HEK293 (cell line): ENCODE results near the gene PPP1R27.

ENCODE experiments used
- CTCF ChIA-PET: fragments of 350-600 bp; formaldehyde crosslinking; extraction: SDS; loops from one replicate; lab custom pipeline; 2021; ENCODE audit warnings: antibody characterized with exemption; lab: Yijun Ruan, JAX
- POLR2A ChIA-PET: fragments of 300-600 bp; formaldehyde crosslinking; extraction: SDS; loops from one replicate; lab custom pipeline; 2020; ENCODE audit warnings: antibody characterized with exemption, inconsistent platforms; lab: Yijun Ruan, JAX
- H3K27ac ChIP-seq: fragments of 200-500 bp; sonication (Bioruptor generic); 2 replicates; pipeline ENCODE4 v1.5.1; 2014; ENCODE audit warnings: low read depth, low read length, control low read depth, inconsistent platforms; ENCODE audit errors: extremely low read depth
- H3K36me3 ChIP-seq, 2 experiments: fragments of 200-500 bp in 1 of 2; sonication (Bioruptor generic) in 1 of 2; 1 replicate in 1 of 2; 2 replicates in 1 of 2; pipeline ENCODE4 v1.5.1; 2014 to 2017; ENCODE audit warnings: inconsistent platforms in 2 of 2, low read length in 2 of 2; ENCODE audit not compliant: control insufficient read depth in 2 of 2, insufficient read depth in 1 of 2
- H3K4me1 ChIP-seq: fragments of 200-500 bp; sonication (Bioruptor generic); 2 replicates; pipeline ENCODE4 v1.5.1; 2014; ENCODE audit warnings: mild to moderate bottlenecking, low read length, inconsistent platforms; ENCODE audit not compliant: control insufficient read depth, insufficient read depth
- H3K4me3 ChIP-seq: 2 replicates; pipeline ENCODE4 v1.5.1; 2011; ENCODE audit warnings: low read depth, mild to moderate bottlenecking, control low read depth, low read length, moderate library complexity
- H3K9me3 ChIP-seq: fragments of 200-500 bp; sonication (Bioruptor generic); 2 replicates; pipeline ENCODE4 v1.5.1; 2014; ENCODE audit warnings: low read depth, low read length, inconsistent platforms; ENCODE audit not compliant: control insufficient read depth, insufficient read depth
- AEBP2 ChIP-seq: fragments of 450-650 bp; formaldehyde crosslinking; IDR thresholded peaks from 2 replicates; pipeline ENCODE4 v1.5.1; 2016; ENCODE audit warnings: missing biosample characterization, missing genetic modification characterization, borderline replicate concordance
- GLI4 ChIP-seq: fragments of 450-650 bp; formaldehyde crosslinking; IDR thresholded peaks from 2 replicates; pipeline ENCODE4 v1.5.1; 2016; ENCODE audit warnings: missing biosample characterization, missing genetic modification characterization
- KLF8 ChIP-seq: fragments of 450-650 bp; formaldehyde crosslinking; IDR thresholded peaks from 2 replicates; pipeline ENCODE4 v1.5.1; 2016; ENCODE audit warnings: missing biosample characterization, missing genetic modification characterization
- KLF9 ChIP-seq: fragments of 450-650 bp; formaldehyde crosslinking; IDR thresholded peaks from 2 replicates; pipeline ENCODE4 v1.5.1; 2016; ENCODE audit warnings: missing biosample characterization, missing genetic modification characterization, low read depth
- MYNN ChIP-seq: fragments of 450-650 bp; formaldehyde crosslinking; IDR thresholded peaks from 2 replicates; pipeline ENCODE4 v1.5.1; 2016; ENCODE audit warnings: missing biosample characterization, missing genetic modification characterization, borderline replicate concordance
- PRDM10 ChIP-seq: fragments of 450-650 bp; formaldehyde crosslinking; IDR thresholded peaks from 2 replicates; pipeline ENCODE4 v1.5.1; 2016; ENCODE audit warnings: missing biosample characterization, missing genetic modification characterization
- TCF7L2 ChIP-seq: IDR thresholded peaks from 2 replicates; pipeline ENCODE4 v1.6.1; 2011; ENCODE audit warnings: low read depth, mild to moderate bottlenecking, inconsistent platforms, low read length, moderate library complexity, borderline replicate concordance
- TSHZ1 ChIP-seq: fragments of 450-650 bp; formaldehyde crosslinking; IDR thresholded peaks from 2 replicates; pipeline ENCODE4 v1.5.1; 2016; ENCODE audit warnings: missing biosample characterization, missing genetic modification characterization, borderline replicate concordance
- ZNF18 ChIP-seq: fragments of 450-650 bp; formaldehyde crosslinking; IDR thresholded peaks from 2 replicates; pipeline ENCODE4 v1.5.1; 2016; ENCODE audit warnings: missing biosample characterization, missing genetic modification characterization
- ZNF221 ChIP-seq: fragments of 450-650 bp; formaldehyde crosslinking; IDR thresholded peaks from 2 replicates; pipeline ENCODE4 v1.5.1; 2017; ENCODE audit warnings: missing biosample characterization, missing genetic modification characterization, borderline replicate concordance
- ZNF26 ChIP-seq: fragments of 450-650 bp; formaldehyde crosslinking; IDR thresholded peaks from 2 replicates; pipeline ENCODE4 v1.5.1; 2016; ENCODE audit warnings: missing biosample characterization, missing genetic modification characterization
- ZNF311 ChIP-seq: fragments of 450-650 bp; formaldehyde crosslinking; IDR thresholded peaks from 2 replicates; pipeline ENCODE4 v1.5.1; 2017; ENCODE audit warnings: missing biosample characterization, missing genetic modification characterization, borderline replicate concordance
- ZNF510 ChIP-seq: fragments of 450-650 bp; formaldehyde crosslinking; IDR thresholded peaks from 2 replicates; pipeline ENCODE4 v1.5.1; 2018; ENCODE audit warnings: mild to moderate bottlenecking, missing genetic modification characterization, missing biosample characterization; ENCODE audit not compliant: insufficient replicate concordance
- ZNF513 ChIP-seq: fragments of 450-650 bp; IDR thresholded peaks from 2 replicates; pipeline ENCODE4 v1.5.1; 2018; ENCODE audit warnings: missing biosample characterization, missing genetic modification characterization
- ZNF585B ChIP-seq: fragments of 450-650 bp; formaldehyde crosslinking; IDR thresholded peaks from 2 replicates; pipeline ENCODE4 v1.5.1; 2016; ENCODE audit warnings: missing biosample characterization, missing genetic modification characterization

Gene PPP1R27

GRCh38 chr17:81851423-81851822 is 16.6 kb upstream of the PPP1R27 start (continued):
- TF ChIP-seq TSHZ1 (tag by site-specific recombination) (no peak), MYNN (no peak), KLF9 (tag by site-specific recombination) (no peak), ZNF221 (tag by site-specific recombination) (no peak), ZNF311 (tag by site-specific recombination) (no peak)

- POLR2A ChIA-PET, result no interaction called here
- H3K4me1 ChIP-seq, result no peaks in the 10 kb centered on the region
- CTCF ChIA-PET, result no interaction called here
- TF ChIP-seq ZNF585B (no peak), ZNF26 (tag by site-specific recombination) (no peak)
- TF ChIP-seq, all 188 proteins: peak for 0
- no peak overlapping the region for H3K27ac ChIP-seq
- no peaks in the 10 kb centered on the region for H3K9me3 ChIP-seq
- H3K4me3 ChIP-seq, result no peak overlapping the region
- H3K36me3 ChIP-seq, result peaks cover 60 to 87% of the 10 kb centered on the region in 2 experiments
Measured at GRCh38 chr17:81849457-81849856, 14.6 kb upstream of the PPP1R27 start.

GRCh38 chr17:81846743-81847689 is 12.2 kb upstream of the PPP1R27 start:
- POLR2A ChIA-PET, result interaction anchor here (0.6 kb wide), 1 partner anchor 144 kb away, joined by 3 read pairs; the partner anchor contains the start of gene MRPL12
- H3K36me3 ChIP-seq, result peaks cover 44 to 84% of the 10 kb centered on the region in 2 experiments
- CTCF ChIA-PET, result interaction anchor here (1.3 to 1.8 kb wide), 2 partner anchors 14 to 111 kb away, joined by 3 to 4 read pairs; partner anchors contain the start of gene MCRIP1
- no peaks in the 10 kb centered on the region for H3K9me3 ChIP-seq
- no peaks in the 10 kb centered on the region for H3K4me1 ChIP-seq
- H3K4me3 ChIP-seq, result no peak overlapping the region
- H3K27ac ChIP-seq, result no peak overlapping the region
- TF ChIP-seq ZNF18, result no peak
- TF ChIP-seq PRDM10 (tag by site-specific recombination), result no peak
- TF ChIP-seq KLF8 (tag by site-specific recombination), result no peak
- TF ChIP-seq GLI4 (tag by site-specific recombination), result no peak
- no peak for TF ChIP-seq ZNF510 (tag by site-specific recombination)
- no peak for TF ChIP-seq AEBP2 (tag by site-specific recombination)
- no peak for TF ChIP-seq TCF7L2
- TF ChIP-seq ZNF513 (tag by site-specific recombination), result no peak
